Measurements from ENCODE around the gene TGFB1I1. TPM values are rescaled to one million over a fixed set of nuclear protein-coding genes. Genes with fewer than 3 reads are reported as not detected.

TGFB1I1 gene
- 64.1 and 64.8 TPM in 2 replicates for total RNA-seq

GRCh38 chr16:31471875-31472708, at the start of gene TGFB1I1:
TSS of gene TGFB1I1 (plus strand) at chr16:31472152. CDS start at chr16:31472189, 37 bp downstream.

GRCh38 chr16:31428279-31428597, 43.7 kb upstream of the TGFB1I1 start, which contains the start of gene COX6A2:
TSS of gene COX6A2 (minus strand) at chr16:31428360. CDS start at chr16:31428325, 35 bp downstream.

GRCh38 chr16:31458844-31459686, 12.9 kb upstream of the TGFB1I1 start, which contains the start of gene ARMC5:
TSS of gene ARMC5 (plus strand) at chr16:31459501. CDS start at chr16:31459525, 24 bp downstream.

GRCh38 chr16:31483081-31483480, 11.1 kb downstream of the TGFB1I1 start, which contains the start of gene SLC5A2:
TSS of gene SLC5A2 (plus strand) at chr16:31483123. CDS start at chr16:31483137, 14 bp downstream.

GRCh38 chr16:31507929-31508705, 36.2 kb downstream of the TGFB1I1 start, which contains the start of gene RUSF1:
TSS of gene RUSF1 (minus strand) at chr16:31508391. CDS start at chr16:31508373, 18 bp downstream.

Other genes starting within 250 kb of the TGFB1I1 start
- gene ITGAM, start 212.2 kb upstream of the TGFB1I1 start, total RNA-seq: not detected in 2 replicates
- gene ITGAX, start 117.0 kb upstream of the TGFB1I1 start, total RNA-seq: 0.27 and 2.9 TPM in 2 replicates
- not detected in 2 replicates for gene ITGAD, start 78.8 kb upstream of the TGFB1I1 start, total RNA-seq
- not detected in 2 replicates for gene COX6A2, start 43.8 kb upstream of the TGFB1I1 start, total RNA-seq
- gene ZNF843, start 29.4 kb upstream of the TGFB1I1 start, total RNA-seq: 0.13 and 0.14 TPM in 2 replicates
- gene ARMC5, start 12.7 kb upstream of the TGFB1I1 start, total RNA-seq: 18.0 and 21.4 TPM in 2 replicates
- gene SLC5A2, start 11.0 kb downstream of the TGFB1I1 start, total RNA-seq: 0.07 TPM in 1 of 2 replicates, not detected in the other
- 25.1 and 40.1 TPM in 2 replicates for gene RUSF1, start 36.2 kb downstream of the TGFB1I1 start, total RNA-seq
- not detected in 2 replicates for gene AHSP, start 55.7 kb downstream of the TGFB1I1 start, total RNA-seq

All from thoracic aorta endothelial cell (primary cell).